Activated CD8-positive, alpha-beta memory T cell treated with anti-CD3 and anti-CD28 coated beads, Interleukin-2, amount 50 U/mL, for 4 hours (primary cell): ENCODE measurements around the gene TC2N.
"Not testable (repeated sequence)": the region's sequence is repeated elsewhere in the genome, so short reads cannot be mapped to it uniquely, and the experiment has no call there.

Experiments used
- DNase-seq: peaks from one replicate; pipeline ENCODE4 v3.0.0-alpha.2; 2020

The TC2N gene

DNA sequence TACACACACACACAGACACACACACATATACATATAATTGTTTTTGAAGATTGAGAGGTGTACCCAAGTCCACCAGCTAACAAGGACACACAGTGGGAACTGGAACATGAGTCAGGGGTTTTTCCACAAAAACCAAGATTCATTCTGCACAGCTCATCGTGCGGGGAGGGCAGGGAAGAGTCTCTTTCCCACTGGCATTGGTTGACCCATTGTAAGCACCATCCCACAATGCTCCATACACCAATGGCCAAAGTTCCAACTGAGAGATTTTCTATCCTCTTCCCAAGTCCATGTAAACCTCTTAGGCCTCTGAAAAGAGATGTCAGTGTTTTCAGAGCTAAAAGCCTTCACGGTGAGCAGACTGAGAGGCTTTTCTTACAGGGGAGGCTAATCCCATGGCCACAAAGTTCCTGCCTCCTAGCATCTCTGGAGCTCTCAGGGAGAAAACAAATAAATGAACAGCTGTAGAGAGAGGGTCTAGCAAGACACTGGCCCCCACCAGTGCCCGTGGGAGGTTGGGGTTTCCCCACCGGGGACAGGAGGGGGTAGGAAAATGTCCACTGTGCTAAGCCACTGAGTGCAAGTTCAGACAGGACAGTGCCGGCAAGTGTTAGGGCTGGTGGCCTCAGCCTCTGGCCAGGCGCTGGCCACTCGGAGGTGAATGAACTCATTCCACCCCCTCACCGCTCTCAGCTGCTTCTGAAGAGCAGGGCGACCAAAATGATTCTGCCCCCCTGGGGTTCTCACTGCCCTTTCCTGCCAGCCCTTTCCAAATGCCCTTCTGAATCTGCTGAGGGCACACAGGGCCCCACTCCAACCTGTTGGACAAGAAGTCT is 21.5 kb upstream of the TC2N start:
- no peak for DNase-seq

DNA sequence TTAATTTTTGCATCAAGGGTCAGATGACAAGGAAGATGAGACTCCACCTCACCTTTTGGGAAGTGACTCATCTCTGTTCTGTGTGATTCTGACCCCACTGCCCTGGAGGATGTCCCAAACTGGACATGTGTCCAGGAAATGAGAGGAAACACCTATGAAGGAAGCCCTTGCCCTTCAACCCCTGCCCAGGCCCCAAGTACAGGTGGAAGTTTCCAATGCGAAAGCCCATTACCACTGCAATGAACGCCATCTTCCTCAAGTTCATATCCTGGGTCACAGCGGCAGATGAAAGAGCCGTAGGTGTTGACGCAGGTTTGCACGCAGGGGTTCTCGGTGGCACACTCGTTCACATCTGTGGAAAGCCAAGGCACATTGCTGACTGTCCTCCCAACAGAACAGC is 19.6 kb upstream of the TC2N start:
- DNase-seq, result no peak

DNA sequence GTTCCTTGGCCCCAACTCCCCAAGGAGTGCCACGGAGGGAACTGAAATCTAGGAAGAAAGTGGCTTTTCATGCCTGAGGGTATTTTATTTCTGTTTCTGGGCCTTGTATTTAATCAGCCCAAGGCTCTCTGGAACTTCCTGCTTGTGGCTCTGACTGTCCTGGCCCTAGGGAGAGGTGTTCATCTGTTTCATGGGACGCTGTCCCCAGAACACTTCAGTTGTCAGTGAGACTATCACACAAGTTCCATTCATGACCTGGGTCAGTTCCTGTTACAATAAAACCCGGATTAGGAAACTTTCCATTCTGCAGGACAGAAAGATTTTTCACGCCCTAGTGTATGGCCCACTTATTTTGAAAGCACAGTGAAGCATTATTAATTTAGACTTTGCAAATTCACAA is 18.5 kb upstream of the TC2N start:
- DNase-seq, result no peak

DNA sequence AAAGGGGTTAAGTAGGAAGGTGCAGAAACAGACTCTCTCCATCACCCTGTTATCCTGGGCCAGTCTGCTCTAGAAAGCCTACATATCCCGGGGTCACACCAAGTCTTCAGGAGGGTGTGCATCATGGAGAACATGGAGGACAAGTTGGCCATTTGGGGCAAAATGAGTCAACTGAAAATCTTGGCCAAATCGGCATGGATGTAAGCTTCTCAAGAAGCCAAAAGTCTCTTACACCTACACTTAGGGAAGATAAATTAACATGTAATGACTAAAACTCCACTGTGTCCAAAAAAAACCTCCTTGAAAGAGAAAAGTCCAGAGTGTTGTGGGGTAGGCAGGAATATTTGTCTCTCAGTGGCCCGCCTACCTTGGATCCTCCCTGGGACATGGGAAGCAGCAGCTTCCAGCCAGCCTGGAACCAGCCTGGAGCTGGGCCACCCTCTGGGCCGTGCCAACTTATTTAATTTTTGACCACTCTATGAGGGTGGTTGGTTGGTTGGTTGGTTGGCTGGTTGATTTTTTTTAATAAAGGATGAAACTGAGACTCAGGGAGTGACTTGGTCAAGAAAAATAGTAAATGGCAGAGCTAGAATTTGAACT is 17.9 kb upstream of the TC2N start:
- no peak for DNase-seq

DNA sequence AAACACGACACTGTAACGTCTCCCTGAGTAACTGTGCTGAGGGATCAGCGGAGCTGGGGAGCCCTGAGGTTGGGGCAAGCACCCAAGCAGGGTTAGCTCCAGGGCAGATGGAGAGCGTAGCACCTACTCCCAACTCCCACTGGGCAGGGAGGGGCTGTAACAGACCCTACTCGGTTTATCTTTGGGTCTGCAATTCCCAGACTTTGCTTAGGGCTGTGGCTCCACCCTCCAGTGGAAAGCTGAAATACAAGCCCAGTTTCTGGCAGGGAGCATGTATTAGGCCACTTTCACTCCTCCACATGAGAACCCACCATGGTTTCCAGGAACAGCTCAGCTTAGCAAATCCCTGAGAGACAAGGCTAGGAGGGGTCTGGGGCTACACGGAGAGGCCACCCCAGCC is 17.3 kb upstream of the TC2N start:
- DNase-seq, result no peak

DNA sequence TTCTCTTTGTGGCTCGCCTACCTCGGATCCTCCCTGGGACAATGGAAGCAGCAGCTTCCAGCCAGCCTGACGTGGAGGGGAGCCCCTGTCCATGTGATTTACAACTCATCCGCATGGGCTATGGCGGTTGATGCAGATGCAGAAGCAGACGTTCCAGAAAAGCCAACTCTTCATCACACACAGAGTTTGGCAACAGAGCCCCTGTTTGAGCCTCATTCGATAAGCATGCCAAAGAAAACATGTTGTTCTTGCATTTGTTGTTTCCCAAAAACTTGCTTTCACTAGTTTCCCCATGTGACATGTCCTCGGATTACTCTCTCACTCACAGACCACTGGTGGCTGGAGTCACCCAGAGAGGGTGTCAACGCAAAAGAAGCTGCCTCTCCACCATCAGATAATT is 16.4 kb upstream of the TC2N start:
- DNase-seq, result no peak

DNA sequence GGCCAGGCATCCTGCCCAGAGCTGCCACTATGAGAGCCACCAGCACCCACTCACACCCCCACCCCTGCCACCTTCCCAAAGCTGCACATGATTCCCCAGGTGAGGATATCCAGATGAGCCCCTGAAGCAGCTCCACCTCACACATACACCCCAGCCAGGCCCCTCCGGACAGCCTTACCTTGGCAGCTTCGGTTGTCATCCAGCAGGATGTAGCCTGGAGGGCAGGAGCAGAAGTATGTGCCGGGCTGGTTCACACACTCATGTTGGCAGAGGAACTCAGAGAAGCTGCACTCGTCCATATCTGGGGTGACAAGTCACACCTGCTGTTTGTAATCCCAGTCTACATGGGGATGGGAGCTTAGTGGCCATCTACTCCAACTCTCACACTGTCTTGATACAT is 15.4 kb upstream of the TC2N start:
- no peak for DNase-seq

- DNase-seq, result no peak
These were observed 15.0 kb upstream of the TC2N start for GRCh38 chr14:91882369-91882768.

DNA sequence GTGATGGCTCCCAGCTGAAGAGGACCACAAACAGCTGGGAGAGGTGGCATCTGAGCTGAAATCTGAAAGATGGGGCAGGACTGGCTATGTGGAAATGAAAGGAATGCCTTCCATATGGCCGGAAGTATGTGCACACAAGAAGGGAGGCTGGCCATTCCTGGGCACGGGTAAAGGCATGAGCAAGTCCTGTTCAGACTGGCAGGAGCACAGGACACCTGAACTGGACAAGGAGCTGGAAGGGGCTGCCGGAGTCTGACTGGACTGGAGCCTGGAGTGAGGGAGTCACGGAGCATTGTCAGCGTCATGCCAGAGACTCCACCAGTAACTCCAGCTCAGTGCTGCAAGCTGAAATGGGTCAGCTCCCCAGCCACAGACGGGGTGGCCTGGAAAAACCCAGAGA is 11.9 kb upstream of the TC2N start:
- DNase-seq, result no peak

- no peak for DNase-seq
These were observed 10.9 kb upstream of the TC2N start for GRCh38 chr14:91878274-91878673.

GRCh38 chr14:91877376-91877915 is 10.1 kb upstream of the TC2N start:
- no peak for DNase-seq

DNA sequence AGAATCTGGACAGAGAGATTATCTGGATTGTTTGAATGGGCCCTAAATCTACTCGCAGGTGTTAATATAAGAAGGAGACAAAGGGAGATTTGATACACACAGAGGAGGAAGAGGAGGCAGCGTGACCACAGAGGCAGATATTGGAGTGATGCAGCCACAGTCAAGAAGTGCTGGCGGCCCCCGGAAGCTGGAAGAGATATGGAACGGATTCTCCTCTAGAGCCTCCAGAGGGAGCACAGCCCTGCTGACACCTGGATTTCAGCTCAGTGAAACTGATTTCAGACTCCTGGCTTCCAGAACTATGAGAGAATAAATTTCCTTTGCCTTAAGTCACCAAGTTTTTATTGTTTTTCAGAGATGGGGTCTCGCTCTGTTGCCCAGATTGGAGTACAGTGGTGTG is 9.2 kb upstream of the TC2N start:
- DNase-seq, result no peak

DNA sequence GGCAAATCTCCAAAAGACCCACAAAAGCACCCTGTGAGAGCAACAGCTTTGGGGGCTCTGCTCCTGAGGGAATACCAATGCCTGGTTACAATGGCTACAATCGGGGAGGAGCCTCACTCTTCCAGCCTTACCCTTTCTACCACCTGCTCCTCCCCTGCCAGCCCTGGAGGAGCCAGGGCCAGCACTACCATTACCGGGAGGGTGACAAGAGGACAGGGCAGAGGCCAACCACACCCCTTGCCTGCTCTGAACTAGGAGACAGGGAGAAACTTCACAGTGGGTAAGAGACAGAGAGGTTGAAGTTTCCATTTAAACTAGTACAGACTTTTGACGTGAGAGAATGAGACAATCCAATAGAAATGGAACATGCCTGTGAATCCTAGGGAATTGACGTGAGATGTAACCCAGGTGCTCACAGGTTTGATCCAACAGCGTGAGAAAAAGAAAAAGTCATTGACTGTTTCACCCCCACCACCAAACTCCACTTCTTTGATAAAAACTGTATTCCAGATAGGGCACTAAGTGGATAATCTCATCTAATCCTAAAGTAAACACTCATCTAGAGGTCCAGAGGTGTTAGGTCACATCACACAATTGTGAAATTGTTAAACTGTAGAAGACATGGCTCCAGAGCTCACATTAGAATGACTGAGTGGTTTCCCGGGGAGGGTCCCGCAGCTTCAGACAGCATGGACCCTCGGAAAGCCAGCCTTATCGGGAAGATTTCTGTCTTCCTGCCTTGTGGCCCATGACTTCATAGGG is 8.4 kb upstream of the TC2N start:
- DNase-seq, result no peak

DNA sequence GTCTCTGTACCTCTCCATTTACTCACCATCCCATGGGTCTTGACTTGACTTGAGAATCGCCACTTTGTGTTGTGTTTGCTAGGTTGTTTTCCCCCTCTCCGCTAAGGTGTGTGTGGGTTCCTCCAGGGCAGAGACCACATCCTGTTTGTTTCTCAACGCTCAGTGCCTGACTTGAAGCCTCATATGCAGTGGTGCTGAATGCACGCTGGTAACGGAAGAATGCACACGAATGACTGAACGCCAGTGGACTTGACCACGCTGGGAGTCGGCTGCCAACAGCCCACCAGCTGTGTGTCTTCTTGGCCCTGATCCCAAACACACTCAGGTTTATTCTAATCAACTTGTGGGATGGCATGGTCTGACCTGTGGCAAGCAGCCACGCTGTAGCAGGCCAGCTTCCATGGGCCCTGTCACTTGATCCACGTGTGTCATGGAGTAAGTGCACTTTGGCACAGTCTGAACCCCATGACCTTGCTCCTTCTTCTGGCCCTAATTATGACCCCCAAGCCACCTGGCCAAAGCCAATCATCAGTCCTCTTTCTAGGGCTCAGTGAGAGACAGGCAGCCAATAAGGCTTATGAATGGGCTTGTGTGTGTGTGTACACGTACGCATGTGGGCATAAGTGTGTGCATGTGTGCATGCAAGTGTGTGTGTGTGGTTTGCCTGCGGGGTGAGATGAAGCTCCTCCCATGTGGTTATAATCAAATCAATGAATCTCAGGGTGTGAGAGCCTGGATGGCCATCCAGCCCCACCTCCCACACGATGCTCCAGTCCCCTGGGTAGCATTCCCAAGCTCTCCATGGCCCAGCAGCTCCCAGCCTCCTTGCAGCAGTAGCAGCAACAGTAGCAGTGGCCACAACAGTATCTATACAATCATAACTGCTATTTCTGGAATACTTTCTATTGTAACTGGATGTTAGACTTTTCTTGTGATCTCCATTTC is 6.4 kb upstream of the TC2N start:
- DNase-seq, result peak; percentile 60

DNA sequence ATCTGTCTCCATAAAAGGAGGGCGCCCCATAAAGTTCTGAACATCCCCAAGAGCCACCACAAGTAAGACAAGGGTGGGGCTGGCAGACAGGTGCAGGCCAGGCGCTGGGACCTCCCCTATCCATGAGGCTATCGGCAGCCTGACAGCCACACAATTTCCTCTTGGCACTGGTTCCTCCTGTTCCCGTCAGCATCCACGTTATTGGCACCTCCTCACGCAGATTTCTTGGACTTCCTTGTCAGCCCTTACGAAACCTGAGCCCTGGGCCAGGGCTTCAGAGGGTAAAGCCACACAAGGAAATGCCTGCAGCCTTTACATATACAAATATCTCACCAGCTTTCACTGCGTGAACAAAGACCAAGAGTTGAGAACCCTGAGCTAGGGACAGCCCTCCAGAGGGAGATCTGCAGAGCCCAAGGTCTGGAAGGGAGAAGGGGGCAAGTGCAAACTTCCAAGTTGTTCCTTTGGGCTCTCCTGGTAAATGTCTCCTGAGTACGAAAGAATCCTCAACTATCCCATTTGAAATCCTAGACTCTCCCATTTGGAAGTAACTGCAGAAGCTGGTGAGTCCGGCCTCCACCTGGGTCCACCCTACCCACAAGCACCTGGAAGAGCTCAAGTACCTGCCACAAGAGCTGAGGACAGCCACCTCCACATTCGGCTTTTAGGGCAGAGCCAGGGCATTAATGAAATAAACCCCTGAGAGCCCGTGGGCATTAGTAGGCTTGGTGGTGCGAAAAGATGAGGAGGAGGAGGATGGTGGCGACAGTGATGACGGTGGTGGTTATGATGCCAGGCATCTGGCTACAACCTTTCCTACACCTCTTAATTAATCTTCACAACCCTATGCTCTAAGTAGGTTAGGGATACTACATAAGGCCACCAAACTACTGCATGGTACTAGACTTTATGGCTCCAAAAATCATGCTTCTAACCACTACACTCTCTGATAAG is 5.5 kb upstream of the TC2N start:
- DNase-seq, result peak; percentile 38

DNA sequence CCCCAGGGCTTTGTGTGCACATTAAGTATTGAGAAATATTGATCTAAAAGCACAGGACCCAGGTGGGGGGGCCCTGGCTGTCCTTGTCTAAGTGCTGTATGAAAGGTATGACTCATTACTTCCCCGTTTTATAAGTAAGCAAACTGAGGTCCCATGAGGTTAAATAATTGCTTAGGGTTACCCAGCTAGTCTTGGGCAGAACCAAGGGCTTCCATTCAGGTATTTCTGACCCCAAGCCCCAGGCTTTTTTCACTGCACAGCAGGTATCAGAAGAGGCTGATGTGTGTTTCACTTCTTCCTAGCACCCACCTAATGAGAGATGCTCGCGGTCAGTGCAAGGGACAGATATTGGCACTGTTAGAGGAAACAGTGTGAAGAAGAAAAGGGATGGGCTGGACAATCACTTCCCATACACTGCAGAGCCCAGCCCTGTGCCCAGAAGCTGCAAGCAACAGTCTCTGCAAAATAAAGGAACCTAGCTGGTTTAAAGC is 4.7 kb upstream of the TC2N start:
- peak; percentile 57 for DNase-seq

GRCh38 chr14:91871401-91871800 is 4.1 kb upstream of the TC2N start:
- DNase-seq, result not testable (repeated sequence)

- DNase-seq, result no peak
These were observed 3.6 kb upstream of the TC2N start for GRCh38 chr14:91870890-91871289.

DNA sequence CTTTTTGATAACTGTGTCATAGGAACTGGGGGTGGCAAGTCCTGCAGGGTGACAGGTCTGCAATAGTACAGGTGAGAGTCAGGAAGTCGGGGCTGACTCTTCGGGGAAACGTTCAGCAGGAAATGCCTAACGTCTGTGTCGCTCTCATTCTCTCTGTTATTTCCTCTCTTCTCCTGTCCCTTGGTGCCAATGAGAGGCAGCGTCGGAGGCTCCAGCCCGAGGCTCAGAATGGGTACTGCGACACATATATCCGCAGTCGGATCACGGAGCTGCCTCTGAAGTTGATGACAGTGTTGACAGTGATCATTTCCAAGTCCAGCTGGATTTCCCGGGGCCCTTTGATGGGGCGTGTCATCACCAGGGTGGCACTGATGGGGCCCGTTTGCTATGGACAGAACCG is 2.7 kb upstream of the TC2N start:
- DNase-seq, result peak; percentile 55

GRCh38 chr14:91869556-91869955 is 2.2 kb upstream of the TC2N start:
- DNase-seq, result no peak
